Mesodermal cell (in vitro differentiated cells): ENCODE results near the gene NANOGP8.

Source experiments
- H3K27ac ChIP-seq: 2 replicates; pipeline ENCODE4 v1.7.0; 2013; ENCODE audit warnings: mild to moderate bottlenecking, low read depth, low read length, moderate library complexity; ENCODE audit not compliant: severe bottlenecking
- H3K36me3 ChIP-seq: 2 replicates; pipeline ENCODE4 v1.7.1; 2013; ENCODE audit warnings: mild to moderate bottlenecking, low read length, moderate library complexity; ENCODE audit not compliant: control insufficient read depth, insufficient read depth
- H3K4me1 ChIP-seq: one replicate; pipeline ENCODE4 v1.7.1; 2013; ENCODE audit warnings: mild to moderate bottlenecking, low read length; ENCODE audit not compliant: insufficient read depth, control insufficient read depth, poor library complexity, severe bottlenecking
- H3K4me3 ChIP-seq: 2 replicates; pipeline ENCODE4 v1.7.0; 2013; ENCODE audit warnings: low read length, control low read depth, mild to moderate bottlenecking; ENCODE audit not compliant: insufficient read depth, poor library complexity, severe bottlenecking; ENCODE audit errors: extremely low read depth
- H3K9me3 ChIP-seq: 2 replicates; pipeline ENCODE4 v1.7.1; 2013; ENCODE audit warnings: mild to moderate bottlenecking, low read length, moderate library complexity; ENCODE audit not compliant: control insufficient read depth
- WGBS, 2 experiments: methylation state at CpG; one replicate each; pipeline ENCODE4 v1.1.5; 2013; ENCODE audit warnings: missing lambda C conversion rate in 2 of 2; ENCODE audit not compliant: insufficient coverage in 2 of 2; 5-methylcytosine and 5-hydroxymethylcytosine counted together

NANOGP8 gene

GRCh38 chr15:35117543-35118265 lies 32.6 kb upstream of the NANOGP8 start:
- H3K4me1 ChIP-seq: no peaks in the 10 kb centered on the region
- H3K9me3 ChIP-seq: no peaks in the 10 kb centered on the region
- 83% methylated on average over 1 of the region's 2 CpGs; no CpG with 5 or more reads in 1 of the 2 experiments for WGBS, 2 experiments
- H3K36me3 ChIP-seq: no peaks in the 10 kb centered on the region
- H3K4me3 ChIP-seq: no peak overlapping the region
- no peak overlapping the region for H3K27ac ChIP-seq

- Histone ChIP-seq H3K36me3 (no peaks in the 10 kb centered on the region), H3K27ac (no peak overlapping the region), H3K4me1 (no peaks in the 10 kb centered on the region), H3K9me3 (no peaks in the 10 kb centered on the region), H3K4me3 (no peak overlapping the region)
- WGBS, 2 experiments: 80% methylated on average over 1 of the region's 5 CpGs; no CpG with 5 or more reads in 1 of the 2 experiments
Measured at GRCh38 chr15:35115155-35115725, 30.1 kb upstream of the NANOGP8 start.

GRCh38 chr15:35112346-35112745 lies 27.3 kb upstream of the NANOGP8 start:
- H3K27ac ChIP-seq: no peak overlapping the region
- WGBS, 2 experiments: 83% methylated on average over 1 of the region's 2 CpGs; no CpG with 5 or more reads in 1 of the 2 experiments
- no peaks in the 10 kb centered on the region for H3K36me3 ChIP-seq
- no peak overlapping the region for H3K4me3 ChIP-seq
- H3K4me1 ChIP-seq: no peaks in the 10 kb centered on the region
- no peaks in the 10 kb centered on the region for H3K9me3 ChIP-seq

- Histone ChIP-seq H3K36me3 (no peaks in the 10 kb centered on the region), H3K4me3 (no peak overlapping the region), H3K4me1 (no peaks in the 10 kb centered on the region), H3K9me3 (no peaks in the 10 kb centered on the region), H3K27ac (no peak overlapping the region)
Measured at GRCh38 chr15:35111861-35112260, 26.8 kb upstream of the NANOGP8 start.

- H3K9me3 ChIP-seq: no peaks in the 10 kb centered on the region
- no peak overlapping the region for H3K27ac ChIP-seq
- no peak overlapping the region for H3K4me3 ChIP-seq
- no peaks in the 10 kb centered on the region for H3K36me3 ChIP-seq
- H3K4me1 ChIP-seq: no peaks in the 10 kb centered on the region
Measured at GRCh38 chr15:35108453-35108852, 23.4 kb upstream of the NANOGP8 start.

- Histone ChIP-seq H3K4me3 (no peak overlapping the region), H3K36me3 (no peaks in the 10 kb centered on the region), H3K27ac (no peak overlapping the region), H3K4me1 (no peaks in the 10 kb centered on the region), H3K9me3 (no peaks in the 10 kb centered on the region)
- 82 to 100% methylated on average over 1 to 2 of the region's 5 CpGs for WGBS, 2 experiments
Measured at GRCh38 chr15:35107561-35107960, 22.5 kb upstream of the NANOGP8 start.

- no CpG with 5 or more reads among the region's 3 CpGs for WGBS, 2 experiments
- no peaks in the 10 kb centered on the region for H3K9me3 ChIP-seq
- no peak overlapping the region for H3K4me3 ChIP-seq
- H3K27ac ChIP-seq: no peak overlapping the region
- H3K4me1 ChIP-seq: no peaks in the 10 kb centered on the region
- H3K36me3 ChIP-seq: no peaks in the 10 kb centered on the region
Measured at GRCh38 chr15:35107122-35107521, 22.0 kb upstream of the NANOGP8 start.

- Histone ChIP-seq H3K27ac (no peak overlapping the region), H3K9me3 (no peaks in the 10 kb centered on the region), H3K4me1 (no peaks in the 10 kb centered on the region), H3K4me3 (no peak overlapping the region), H3K36me3 (no peaks in the 10 kb centered on the region)
- WGBS, 2 experiments: no CpG with 5 or more reads among the region's 3 CpGs
Measured at GRCh38 chr15:35104526-35105147, 19.5 kb upstream of the NANOGP8 start.

- Histone ChIP-seq H3K36me3 (no peaks in the 10 kb centered on the region), H3K4me3 (no peak overlapping the region), H3K27ac (no peak overlapping the region), H3K4me1 (no peaks in the 10 kb centered on the region), H3K9me3 (no peaks in the 10 kb centered on the region)
- 100% methylated on average over 1 of the region's 3 CpGs; no CpG with 5 or more reads in 1 of the 2 experiments for WGBS, 2 experiments
Measured at GRCh38 chr15:35102186-35102585, 17.1 kb upstream of the NANOGP8 start.

GRCh38 chr15:35101335-35101734 lies 16.2 kb upstream of the NANOGP8 start:
- H3K4me1 ChIP-seq: no peaks in the 10 kb centered on the region
- H3K36me3 ChIP-seq: no peaks in the 10 kb centered on the region

GRCh38 chr15:35098737-35099136 lies 13.6 kb upstream of the NANOGP8 start:
- H3K4me3 ChIP-seq: no peak overlapping the region
- H3K27ac ChIP-seq: no peak overlapping the region
- no peaks in the 10 kb centered on the region for H3K36me3 ChIP-seq
- no peaks in the 10 kb centered on the region for H3K4me1 ChIP-seq
- no peaks in the 10 kb centered on the region for H3K9me3 ChIP-seq

More at GRCh38 chr15:35101335-35101734, 16.2 kb upstream of the NANOGP8 start:
- no peak overlapping the region for H3K27ac ChIP-seq
- no peak overlapping the region for H3K4me3 ChIP-seq
- no peaks in the 10 kb centered on the region for H3K9me3 ChIP-seq
